Ovary (tissue), 9 donors: Measurements from ENCODE around the gene SLC22A3. TPM values are rescaled to one million over a fixed set of nuclear protein-coding genes. Genes with fewer than 3 reads are reported as not detected.

ENCODE experiments used
- DNase-seq, 5 donors: peaks; one replicate each; pipeline ENCODE4 v3.0.0-alpha.2; 2019 to 2020
- H3K27ac ChIP-seq, 2 donors: fragments of 200-600 bp; one replicate each; pipeline versions ENCODE4 v1.5.1 to v1.8.0; 2019 to 2022
- H3K27me3 ChIP-seq: fragments of 200-600 bp; one replicate; pipeline ENCODE4 v1.8.0; 2022
- H3K36me3 ChIP-seq: fragments of 200-600 bp; sonication (generic); one replicate; pipeline ENCODE4 v1.5.1; 2019
- H3K4me1 ChIP-seq: one replicate; pipeline ENCODE4 v1.8.1; 2013; ENCODE audit warnings: mild to moderate bottlenecking, moderate library complexity; ENCODE audit not compliant: insufficient read depth
- H3K4me3 ChIP-seq: fragments of 200-600 bp; sonication (generic); one replicate; pipeline ENCODE4 v1.5.1; 2017
- H3K9me3 ChIP-seq, 2 donors: fragments of 200-600 bp in 1 of 2; sonication (generic) in 1 of 2; one replicate each; pipeline versions ENCODE4 v1.5.1 to v1.8.1; 2013 to 2019; ENCODE audit warnings: mild to moderate bottlenecking in 1 of 2, moderate library complexity in 1 of 2
- CTCF ChIP-seq, 3 donors: fragments of 450-650 bp in 2 of 3; fragments of 200-600 bp in 1 of 3; IDR thresholded peaks; one replicate each; pipeline versions ENCODE4 v1.5.1 to v1.8.0; 2016 to 2022; ENCODE audit warnings: antibody characterized with exemption in 3 of 3, mild to moderate bottlenecking in 1 of 3
- EP300 ChIP-seq: sonication (generic); formaldehyde crosslinking; IDR thresholded peaks from one replicate; pipeline ENCODE4 v1.6.1; 2017; ENCODE audit warnings: antibody characterized with exemption
- POLR2A ChIP-seq: fragments of 450-650 bp; IDR thresholded peaks from one replicate; pipeline ENCODE4 v1.6.1; 2017; ENCODE audit warnings: antibody characterized with exemption, mild to moderate bottlenecking, moderate library complexity
- WGBS, 3 donors: extraction: QIAGEN DNeasy Blood & Tissue Kit in 1 of 3; methylation state at CpG; one replicate each; pipeline versions ENCODE4 v1.1.5 to v1.1.7; 2013 to 2017; 5-methylcytosine and 5-hydroxymethylcytosine counted together
- intact Hi-C, 4 donors: fragments of 100-400 bp; cut with DNase I; formaldehyde crosslinking; loops; one replicate each; pipeline versions ENCODE4 v1.11.0 to v1.15.1; 2022 to 2023
- polyA plus RNA-seq, 2 donors: library from polyadenylated mRNA; stranded (reverse); fragments of 200-250 nt in 1 of 2; fragments of 350-450 nt in 1 of 2; fragmentation: Illumina TruSeq in 1 of 2; extraction: RNeasy Lipid Tissue Mini Kit (QIAGEN cat#74804) in 1 of 2; gene quantifications; one replicate each; pipeline ENCODE4 v1.2.3, GENCODE V29; 2013 to 2014
- total RNA-seq, 7 donors: library from RNA; depleted of rRNA in 2 of 7; stranded (reverse); fragments of >200 nt in 2 of 7; fragmentation: NEBNext Ultra II Directional in 3 of 7; extraction: Animal tissue kit (Norgen Biotek cat#: 25700) in 3 of 7; gene quantifications; one replicate each; pipeline versions ENCODE4 v1.1.0 to v1.2.4, GENCODE V29; 2016 to 2023
- donor health status: DM: no; HTN: no; CAD: no; lungs with moderate emphysema.
- donor health status: DM: no; HTN: no; CAD: no.
- donor health status: Bipolar disorder and iron deficiency.
- donor health status: DM: yes; HTN: yes; CAD: no.
- donor health status: DM: no; HTN: no; CAD: no.
- donor health status: DM: yes; HTN: yes; CAD: no.

SLC22A3 gene
- total and polyA plus RNA-seq, 9 donors, result 13.5 to 42.5 (median 30.5) TPM

- no peaks in the 10 kb centered on the region for H3K9me3 ChIP-seq
- no peaks in the 10 kb centered on the region for H3K27me3 ChIP-seq
- H3K4me3 ChIP-seq, result no peak overlapping the region
- no peak for TF ChIP-seq POLR2A
- no peak for TF ChIP-seq EP300
- TF ChIP-seq CTCF (IDR thresholded peaks at IDR 0.05), result no peak
- intact Hi-C loops, result no loop called here
- H3K36me3 ChIP-seq, result no peaks in the 10 kb centered on the region
- WGBS, 3 donors, result 89 to 91% (median 90%) methylated on average over 8 of the region's 8 CpGs
- no peak overlapping the region for H3K27ac ChIP-seq
- H3K4me1 ChIP-seq, result no peaks in the 10 kb centered on the region
- no peak for DNase-seq
These were observed 129.7 kb downstream of the SLC22A3 start for GRCh38 chr6:160477901-160478300.

- no peak for DNase-seq
- no peaks in the 10 kb centered on the region for H3K4me1 ChIP-seq
- H3K27ac ChIP-seq, result no peak overlapping the region
- TF ChIP-seq POLR2A (no peak), EP300 (no peak), CTCF (IDR thresholded peaks at IDR 0.05) (no peak)
- H3K9me3 ChIP-seq, result no peaks in the 10 kb centered on the region
- no peaks in the 10 kb centered on the region for H3K36me3 ChIP-seq
- no peak overlapping the region for H3K4me3 ChIP-seq
- intact Hi-C loops, result no loop called here
- WGBS, 3 donors, result 89 to 90% (median 90%) methylated on average over 11 of the region's 11 CpGs
- H3K27me3 ChIP-seq, result no peaks in the 10 kb centered on the region
These were observed 138.9 kb downstream of the SLC22A3 start for GRCh38 chr6:160487116-160487515.

GRCh38 chr6:160489091-160489490 is 140.9 kb downstream of the SLC22A3 start:
- no peak for DNase-seq
- H3K36me3 ChIP-seq, result no peaks in the 10 kb centered on the region
- no peak overlapping the region for H3K4me3 ChIP-seq
- no peaks in the 10 kb centered on the region for H3K9me3 ChIP-seq
- TF ChIP-seq POLR2A (no peak), CTCF (IDR thresholded peaks at IDR 0.05) (no peak), EP300 (no peak)
- no peaks in the 10 kb centered on the region for H3K27me3 ChIP-seq
- no peak overlapping the region for H3K27ac ChIP-seq
- intact Hi-C loops, result no loop called here
- WGBS, 3 donors, result 94 to 100% (median 96%) methylated on average over 1 of the region's 1 CpG
- H3K4me1 ChIP-seq, result no peaks in the 10 kb centered on the region

GRCh38 chr6:160494576-160494975 is 146.4 kb downstream of the SLC22A3 start:
- no peak for DNase-seq
- H3K4me3 ChIP-seq, result no peak overlapping the region
- H3K36me3 ChIP-seq, result no peaks in the 10 kb centered on the region
- WGBS, 3 donors, result 86 to 90% (median 89%) methylated on average over 3 of the region's 3 CpGs
- no peaks in the 10 kb centered on the region for H3K4me1 ChIP-seq
- intact Hi-C loops, result no loop called here
- H3K9me3 ChIP-seq, result no peaks in the 10 kb centered on the region
- no peak overlapping the region for H3K27ac ChIP-seq
- H3K27me3 ChIP-seq, result no peaks in the 10 kb centered on the region
- no peak for TF ChIP-seq EP300
- no peak for TF ChIP-seq POLR2A
- no peak for TF ChIP-seq CTCF (IDR thresholded peaks at IDR 0.05)

GRCh38 chr6:160500639-160501038 is 152.5 kb downstream of the SLC22A3 start:
- no peaks in the 10 kb centered on the region for H3K36me3 ChIP-seq
- no peak for TF ChIP-seq POLR2A
- no peak for TF ChIP-seq CTCF (IDR thresholded peaks at IDR 0.05)
- no peak for TF ChIP-seq EP300
- DNase-seq, result no peak
- no peak overlapping the region for H3K27ac ChIP-seq
- no peaks in the 10 kb centered on the region for H3K9me3 ChIP-seq
- intact Hi-C loops, result no loop called here
- H3K4me3 ChIP-seq, result no peak overlapping the region
- H3K27me3 ChIP-seq, result no peaks in the 10 kb centered on the region
- H3K4me1 ChIP-seq, result no peaks in the 10 kb centered on the region
- 91 to 93% (median 92%) methylated on average over 4 of the region's 4 CpGs for WGBS, 3 donors
